Hematopoietic multipotent progenitor cell (in vitro differentiated cells): ENCODE measurements around the gene SNX14. TPM values are rescaled to one million over a fixed set of nuclear protein-coding genes. Genes with fewer than 3 reads are reported as not detected.
"Not testable (repeated sequence)": the region's sequence is repeated elsewhere in the genome, so short reads cannot be mapped to it uniquely, and the experiment has no call there.

Source experiments
- DNase-seq, 3 donors: peaks; one replicate each; pipeline ENCODE4 v3.0.0-alpha.2; 2011 to 2015; ENCODE audit warnings: low read depth in 2 of 3, low spot score in 2 of 3
- total RNA-seq: library from RNA; depleted of rRNA; stranded (reverse); fragments of >200 nt; gene quantifications from one replicate; pipeline ENCODE4 v1.2.3, GENCODE V29; 2012

The SNX14 gene
- 49.8 TPM for total RNA-seq

- DNase-seq, result peak; percentile 54 to 93 (median 86)
Observed at GRCh38 chr6:85593438-85594196, at the start of gene SNX14. Gene SNX14 (minus strand): TSS chr6:85593858. CDS start chr6:85593718, 140 bp downstream.

GRCh38 chr6:85642774-85643536 is 49.3 kb upstream of the SNX14 start, which contains the start of gene SYNCRIP:
Gene SYNCRIP (minus strand): TSS chr6:85642886. CDS start chr6:85641439, 1,447 bp downstream.
- DNase-seq, result peak; percentile 95 to 99 (median 98)

GRCh38 chr6:85641897-85642773 is 48.5 kb upstream of the SNX14 start:
- DNase-seq, result peak; percentile 24 to 67 (median 66)

GRCh38 chr6:85641522-85641896 is 47.9 kb upstream of the SNX14 start:
- no peak for DNase-seq

- no peak for DNase-seq
Observed at GRCh38 chr6:85640821-85641220, 47.2 kb upstream of the SNX14 start.

GRCh38 chr6:85637579-85637978 is 43.9 kb upstream of the SNX14 start:
- DNase-seq, result no peak

- no peak for DNase-seq
Observed at GRCh38 chr6:85632164-85632942, 38.7 kb upstream of the SNX14 start.

GRCh38 chr6:85631117-85631516 is 37.5 kb upstream of the SNX14 start:
- DNase-seq, result not testable (repeated sequence)

GRCh38 chr6:85628353-85628752 is 34.7 kb upstream of the SNX14 start:
- DNase-seq, result no peak

GRCh38 chr6:85620308-85620707 is 26.6 kb upstream of the SNX14 start:
- no peak for DNase-seq

GRCh38 chr6:85614780-85615179 is 21.1 kb upstream of the SNX14 start:
- DNase-seq, result no peak

- no peak for DNase-seq
Observed at GRCh38 chr6:85612690-85613474, 19.2 kb upstream of the SNX14 start.

GRCh38 chr6:85610182-85610895 is 16.7 kb upstream of the SNX14 start:
- DNase-seq, result no peak

GRCh38 chr6:85602100-85602499 is 8.4 kb upstream of the SNX14 start:
- DNase-seq, result no peak

- no peak for DNase-seq
Observed at GRCh38 chr6:85600713-85601313, 7.2 kb upstream of the SNX14 start.

GRCh38 chr6:85594197-85594930 is 706 bp upstream of the SNX14 start:
- peak in 1 of 3 donors; percentile 37 for DNase-seq

- DNase-seq, result no peak
Observed at GRCh38 chr6:85592033-85592432, 1.6 kb downstream of the SNX14 start.

GRCh38 chr6:85591207-85591606 is 2.5 kb downstream of the SNX14 start:
- no peak for DNase-seq
